SU-DHL-6 (cell line): ENCODE results near the gene VPS52.

Experiments
- CTCF ChIP-seq: fragments of 200-600 bp; sonication (generic); IDR thresholded peaks from one replicate; pipeline ENCODE4 v1.5.1; 2017; ENCODE audit warnings: antibody characterized with exemption, mild to moderate bottlenecking, low read length, moderate library complexity; ENCODE audit not compliant: insufficient read depth, poor library complexity, severe bottlenecking
- EZH2phosphoT487 ChIP-seq: fragments of 200-600 bp; sonication (generic), shearing (Covaris generic); conservative IDR thresholded peaks from 2 replicates; pipeline ENCODE4 v1.6.1; 2018; ENCODE audit warnings: mild to moderate bottlenecking, antibody characterized with exemption, low read length, moderate library complexity, mixed read lengths

- TF ChIP-seq CTCF (no peak), EZH2phosphoT487 (no peak)
Observed at GRCh38 chr6:33206864-33207551, 64.7 kb downstream of the VPS52 start.
